Natural killer cell (primary cell): Measurements from ENCODE around the gene SUSD2. TPM values are rescaled to one million over a fixed set of nuclear protein-coding genes. Genes with fewer than 3 reads are reported as not detected.
"Not testable (repeated sequence)": the region's sequence is repeated elsewhere in the genome, so short reads cannot be mapped to it uniquely, and the experiment has no call there.

Experiments used
- ATAC-seq, 3 donors: fragments of 150-1000 bp in 2 of 3; fragments of 200-7000 bp in 1 of 3; cut with Tn5 transposase; 1 replicate in 1 of 3; 2 replicates in 2 of 3; pipeline ENCODE4 v1.10.0; 2021; ENCODE audit warnings: mild to moderate bottlenecking in 2 of 3, moderate library complexity in 2 of 3
- DNase-seq, 2 donors: peaks; one replicate each; pipeline versions ENCODE4 v3.0.0 to v3.0.0-alpha.2; 2013 to 2021; ENCODE audit warnings: mixed read lengths in 1 of 2
- H3K27ac ChIP-seq: one replicate; pipeline ENCODE4 v1.5.1; 2013; ENCODE audit warnings: mild to moderate bottlenecking, low read length
- H3K27me3 ChIP-seq: one replicate; pipeline ENCODE4 v1.6.1; 2013; ENCODE audit warnings: low read length; ENCODE audit not compliant: control insufficient read depth, insufficient read depth
- H3K36me3 ChIP-seq: one replicate; pipeline ENCODE4 v1.6.1; 2013; ENCODE audit warnings: low read length; ENCODE audit not compliant: control insufficient read depth, insufficient read depth
- H3K4me1 ChIP-seq: one replicate; pipeline ENCODE4 v1.6.1; 2013; ENCODE audit warnings: low read length; ENCODE audit not compliant: control insufficient read depth, insufficient read depth
- H3K4me3 ChIP-seq: one replicate; pipeline ENCODE4 v1.5.1; 2013; ENCODE audit warnings: low read length
- H3K9me3 ChIP-seq: one replicate; pipeline ENCODE4 v1.6.1; 2013; ENCODE audit warnings: low read length; ENCODE audit not compliant: control insufficient read depth, insufficient read depth
- H3K27ac Mint-ChIP-seq, 2 donors: one replicate each; pipeline ENCODE4 v1.8.0; 2022; ENCODE audit warnings: mild to moderate bottlenecking in 2 of 2, mixed read lengths in 2 of 2, moderate library complexity in 1 of 2
- H3K27me3 Mint-ChIP-seq, 2 donors: one replicate each; pipeline ENCODE4 v1.8.0; 2022; ENCODE audit warnings: low read depth in 2 of 2, mixed read lengths in 2 of 2
- H3K36me3 Mint-ChIP-seq: one replicate; pipeline ENCODE4 v1.8.0; 2022; ENCODE audit warnings: mixed read lengths
- H3K4me1 Mint-ChIP-seq, 2 donors: one replicate each; pipeline ENCODE4 v1.8.0; 2022; ENCODE audit warnings: mixed read lengths in 2 of 2
- H3K4me3 Mint-ChIP-seq: one replicate; pipeline ENCODE4 v1.8.0; 2022; ENCODE audit warnings: mild to moderate bottlenecking, moderate library complexity, mixed read lengths
- H3K9me3 Mint-ChIP-seq, 2 donors: one replicate each; pipeline ENCODE4 v1.8.0; 2022; ENCODE audit warnings: mixed read lengths in 2 of 2
- WGBS: methylation state at CpG from one replicate; pipeline ENCODE4 v1.1.7; 2013; ENCODE audit warnings: missing lambda C conversion rate; ENCODE audit not compliant: insufficient coverage; 5-methylcytosine and 5-hydroxymethylcytosine counted together
- intact Hi-C: fragments of 100-400 bp; cut with micrococcal nuclease; formaldehyde crosslinking; loops from one replicate; pipeline ENCODE4 v1.14.2; 2022
- total RNA-seq, 4 donors: library from RNA; stranded (reverse); fragments of 120-200 nt in 1 of 4; gene quantifications; one replicate each; pipeline versions ENCODE4 v1.2.3 to v1.2.4, GENCODE V29; 2013 to 2022
- TF ChIP-seq, protein P1 (sequence below): fragments of 200-600 bp; IDR thresholded peaks from one replicate; pipeline ENCODE4 v1.8.0; 2022; ENCODE audit warnings: antibody characterized with exemption

The SUSD2 gene
- total RNA-seq, 3 donors from 2014 or later (not counting 1 experiment from before 2014, with no cell fraction given): 0.75 to 1.7 (median 1.5) TPM

DNA sequence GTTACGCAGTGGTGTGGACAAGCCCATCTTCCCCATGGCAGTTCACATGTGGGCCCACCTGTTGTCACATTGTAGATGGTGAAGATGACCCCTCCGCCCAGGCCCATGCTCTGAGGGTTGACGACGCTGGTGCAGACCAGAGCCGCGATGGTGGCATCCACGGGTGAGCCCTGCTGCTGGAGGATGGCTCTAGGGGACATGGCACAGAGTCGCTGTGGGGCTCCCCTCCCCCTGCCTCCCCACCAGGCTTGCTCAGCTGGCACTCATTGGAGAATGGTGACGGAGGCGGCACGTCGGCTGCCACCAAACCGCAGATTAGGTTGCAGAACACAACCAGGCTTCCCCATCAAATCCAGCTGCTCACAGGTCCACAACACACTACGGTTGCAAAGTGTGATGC lies 52.5 kb downstream of the SUSD2 start:
- peaks cover 0 to 5% of the 10 kb centered on the region in 2 donors for H3K4me1 Mint-ChIP-seq
- H3K27ac Mint-ChIP-seq: no peak overlapping the region
- Histone ChIP-seq H3K36me3 (no peaks in the 10 kb centered on the region), H3K4me1 (no peaks in the 10 kb centered on the region), H3K9me3 (no peaks in the 10 kb centered on the region), H3K4me3 (no peak overlapping the region), H3K27me3 (no peaks in the 10 kb centered on the region), H3K27ac (no peak overlapping the region)
- H3K27me3 Mint-ChIP-seq: no peaks in the 10 kb centered on the region
- intact Hi-C loops: no loop called here
- H3K9me3 Mint-ChIP-seq: no peaks in the 10 kb centered on the region
- no peak overlapping the region for H3K4me3 Mint-ChIP-seq
- ATAC-seq (no peak), DNase-seq (no peak)
- 90% methylated on average over 14 of the region's 14 CpGs for WGBS
- TF ChIP-seq, protein P1, sequence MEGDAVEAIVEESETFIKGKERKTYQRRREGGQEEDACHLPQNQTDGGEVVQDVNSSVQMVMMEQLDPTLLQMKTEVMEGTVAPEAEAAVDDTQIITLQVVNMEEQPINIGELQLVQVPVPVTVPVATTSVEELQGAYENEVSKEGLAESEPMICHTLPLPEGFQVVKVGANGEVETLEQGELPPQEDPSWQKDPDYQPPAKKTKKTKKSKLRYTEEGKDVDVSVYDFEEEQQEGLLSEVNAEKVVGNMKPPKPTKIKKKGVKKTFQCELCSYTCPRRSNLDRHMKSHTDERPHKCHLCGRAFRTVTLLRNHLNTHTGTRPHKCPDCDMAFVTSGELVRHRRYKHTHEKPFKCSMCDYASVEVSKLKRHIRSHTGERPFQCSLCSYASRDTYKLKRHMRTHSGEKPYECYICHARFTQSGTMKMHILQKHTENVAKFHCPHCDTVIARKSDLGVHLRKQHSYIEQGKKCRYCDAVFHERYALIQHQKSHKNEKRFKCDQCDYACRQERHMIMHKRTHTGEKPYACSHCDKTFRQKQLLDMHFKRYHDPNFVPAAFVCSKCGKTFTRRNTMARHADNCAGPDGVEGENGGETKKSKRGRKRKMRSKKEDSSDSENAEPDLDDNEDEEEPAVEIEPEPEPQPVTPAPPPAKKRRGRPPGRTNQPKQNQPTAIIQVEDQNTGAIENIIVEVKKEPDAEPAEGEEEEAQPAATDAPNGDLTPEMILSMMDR: no peak
- no peaks in the 10 kb centered on the region for H3K36me3 Mint-ChIP-seq

GRCh38 chr22:24235315-24235714 lies 54.0 kb downstream of the SUSD2 start:
- no peaks in the 10 kb centered on the region for H3K27me3 Mint-ChIP-seq
- no peak overlapping the region for H3K4me3 ChIP-seq
- ATAC-seq (no peak), DNase-seq (no peak)
- intact Hi-C loops: no loop called here
- no peaks in the 10 kb centered on the region for H3K9me3 ChIP-seq
- no peaks in the 10 kb centered on the region for H3K4me1 ChIP-seq
- H3K4me3 Mint-ChIP-seq: no peak overlapping the region
- H3K27ac Mint-ChIP-seq: no peak overlapping the region
- H3K4me1 Mint-ChIP-seq: peaks cover 0 to 5% of the 10 kb centered on the region in 2 donors
- WGBS: 91% methylated on average over 4 of the region's 4 CpGs
- TF ChIP-seq, protein P1: no peak
- no peak overlapping the region for H3K27ac ChIP-seq
- no peaks in the 10 kb centered on the region for H3K36me3 Mint-ChIP-seq
- no peaks in the 10 kb centered on the region for H3K27me3 ChIP-seq
- no peaks in the 10 kb centered on the region for H3K9me3 Mint-ChIP-seq
- no peaks in the 10 kb centered on the region for H3K36me3 ChIP-seq

DNA sequence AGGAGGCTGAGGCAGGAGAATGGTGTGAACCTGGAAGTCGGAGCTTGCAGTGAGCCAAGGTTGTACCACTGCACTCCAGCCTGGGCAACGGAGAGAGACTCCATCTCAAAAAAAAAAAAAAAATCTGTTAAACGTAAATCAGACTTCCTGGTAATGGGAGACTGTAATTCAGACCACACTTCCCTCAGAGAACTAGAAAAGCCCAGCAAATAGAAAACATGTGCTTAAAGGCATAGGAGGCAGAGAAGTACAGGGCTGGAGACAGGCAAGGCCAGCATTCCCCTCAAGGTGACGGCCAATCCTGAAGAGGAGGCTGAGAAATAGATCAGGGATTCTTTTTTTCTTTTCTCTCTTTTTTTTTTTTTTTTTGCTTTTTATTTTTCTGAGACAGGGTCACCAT lies 55.4 kb downstream of the SUSD2 start:
- Mint-ChIP-seq H3K27ac (no peak overlapping the region), H3K36me3 (no peaks in the 10 kb centered on the region), H3K27me3 (no peaks in the 10 kb centered on the region), H3K9me3 (no peaks in the 10 kb centered on the region), H3K4me3 (no peak overlapping the region), H3K4me1 (no peaks in the 10 kb centered on the region)
- H3K27ac ChIP-seq: no peak overlapping the region
- ATAC-seq: no peak
- TF ChIP-seq, protein P1: no peak
- no peaks in the 10 kb centered on the region for H3K4me1 ChIP-seq
- intact Hi-C loops: no loop called here
- no peaks in the 10 kb centered on the region for H3K27me3 ChIP-seq
- 93% methylated on average over 3 of the region's 4 CpGs for WGBS
- H3K36me3 ChIP-seq: no peaks in the 10 kb centered on the region
- H3K4me3 ChIP-seq: no peak overlapping the region
- no peak for DNase-seq
- no peaks in the 10 kb centered on the region for H3K9me3 ChIP-seq

- H3K9me3 ChIP-seq, H3K4me3 ChIP-seq, ATAC-seq, H3K27me3 ChIP-seq, H3K36me3 Mint-ChIP-seq, H3K36me3 ChIP-seq, H3K27me3 Mint-ChIP-seq, intact Hi-C loops, H3K27ac Mint-ChIP-seq, H3K4me3 Mint-ChIP-seq, DNase-seq, H3K27ac ChIP-seq, H3K9me3 Mint-ChIP-seq: not testable (repeated sequence)
- WGBS: 94% methylated on average over 11 of the region's 13 CpGs
- peaks cover 13% of the 10 kb centered on the region for H3K4me1 ChIP-seq
- peaks cover 12 to 13% of the 10 kb centered on the region in 2 donors for H3K4me1 Mint-ChIP-seq
Measured at GRCh38 chr22:24238101-24238694, 56.9 kb downstream of the SUSD2 start.

Other genes starting within 250 kb of the SUSD2 start
- gene GSTT2B, start 220.3 kb upstream of the SUSD2 start, total RNA-seq: not detected
- gene DDTL, start 214.6 kb upstream of the SUSD2 start, total RNA-seq: 1 to 10 TPM in 1 of 3 donors, not detected in 2; 5.0 TPM
- 10 to 100 TPM; 60.2 to 64.3 (median 62.3) TPM for gene DDT, start 207.0 kb upstream of the SUSD2 start, total RNA-seq
- not detected for gene GSTT2, start 201.4 kb upstream of the SUSD2 start, total RNA-seq
- not detected for gene GSTT4, start 176.0 kb upstream of the SUSD2 start, total RNA-seq
- gene CABIN1, start 170.2 kb upstream of the SUSD2 start, total RNA-seq: 100 to 1,000 TPM; 130 to 182 (median 161) TPM
- not detected for gene GGT5, start 63.6 kb downstream of the SUSD2 start, total RNA-seq
- gene SPECC1L, start 89.3 kb downstream of the SUSD2 start, total RNA-seq: 10 to 100 TPM; 46.1 to 52.9 (median 48.5) TPM
- 10 to 100 TPM; 11.0 to 15.0 (median 11.7) TPM for gene ADORA2A, start 246.1 kb downstream of the SUSD2 start, total RNA-seq